Small intestine (tissue), 7 donors: ENCODE results near the gene CPTP. TPM values are rescaled to one million over a fixed set of nuclear protein-coding genes. Genes with fewer than 3 reads are reported as not detected.

Source experiments
- DNase-seq, 2 donors: peaks; one replicate each; pipeline versions ENCODE4 v3.0.0 to v3.0.0-alpha.2; 2013
- FAIRE-seq: peaks from 2 replicates; lab custom pipeline; 2012; peaks lifted over from hg19 to GRCh38; lab: Jason Lieb, UNC
- H3K27ac ChIP-seq, 3 donors: one replicate each; pipeline ENCODE4 v1.5.1; 2013; ENCODE audit warnings: low read length in 2 of 3, mild to moderate bottlenecking in 2 of 3, control low read depth in 1 of 3, inconsistent platforms in 1 of 3, low read depth in 1 of 3, moderate library complexity in 1 of 3
- H3K27me3 ChIP-seq, 3 donors: one replicate each; pipeline ENCODE4 v1.6.1; 2013; ENCODE audit warnings: low read length in 3 of 3, inconsistent platforms in 1 of 3; ENCODE audit not compliant: control insufficient read depth in 3 of 3, insufficient read depth in 3 of 3
- H3K36me3 ChIP-seq, 3 donors: one replicate each; pipeline ENCODE4 v1.6.1; 2013; ENCODE audit warnings: low read length in 3 of 3, inconsistent platforms in 1 of 3, low read depth in 1 of 3, mild to moderate bottlenecking in 1 of 3, moderate library complexity in 1 of 3; ENCODE audit not compliant: control insufficient read depth in 3 of 3, insufficient read depth in 2 of 3
- H3K4me1 ChIP-seq, 3 donors: one replicate each; pipeline ENCODE4 v1.6.1; 2013; ENCODE audit warnings: low read length in 2 of 3, inconsistent platforms in 1 of 3, low read depth in 1 of 3, mild to moderate bottlenecking in 1 of 3, moderate library complexity in 1 of 3; ENCODE audit not compliant: control insufficient read depth in 3 of 3, insufficient read depth in 2 of 3
- H3K4me3 ChIP-seq, 3 donors: one replicate each; pipeline ENCODE4 v1.5.1; 2013; ENCODE audit warnings: low read length in 3 of 3, control low read depth in 1 of 3, inconsistent platforms in 1 of 3, low read depth in 1 of 3, mild to moderate bottlenecking in 1 of 3, moderate library complexity in 1 of 3
- H3K9me3 ChIP-seq, 2 donors: one replicate each; pipeline ENCODE4 v1.6.1; 2013; ENCODE audit warnings: low read depth in 1 of 2, low read length in 1 of 2; ENCODE audit not compliant: control insufficient read depth in 2 of 2, insufficient read depth in 1 of 2
- WGBS, 3 donors: extraction: QIAGEN DNeasy Blood & Tissue Kit; methylation state at CpG; one replicate each; pipeline ENCODE4 v1.1.7; 2013; 5-methylcytosine and 5-hydroxymethylcytosine counted together
- polyA plus RNA-seq, 4 donors: library from polyadenylated mRNA; stranded (reverse) in 3 of 4; unstranded in 1 of 4; fragments of 200-250 nt in 3 of 4; fragments of 120-200 nt in 1 of 4; gene quantifications; one replicate each; pipeline versions ENCODE4 v1.2.1 to v1.2.3, GENCODE V29; 2013
- donor health status: healthy with polysubstance abuse.
- donor health status: control.
- donor health status: control.
- donor health status: Bipolar disorder and iron deficiency.
- donor health status: healthy.

Gene CPTP
- polyA plus RNA-seq, 4 donors: 18.5 to 71.3 (median 45.1) TPM

GRCh38 chr1:1336931-1337792, 12.6 kb downstream of the CPTP start:
- Histone ChIP-seq H3K4me3 (no peak overlapping the region), H3K27ac (no peak overlapping the region), H3K9me3 (no peaks in the 10 kb centered on the region), H3K4me1 (peaks cover 0 to 6% (median 0%) of the 10 kb centered on the region in 3 donors), H3K27me3 (no peaks in the 10 kb centered on the region), H3K36me3 (peaks cover 2 to 95% (median 15%) of the 10 kb centered on the region in 3 donors)
- no peak for DNase-seq
- FAIRE-seq: no peak
- 85 to 89% (median 88%) methylated on average over 21 to 32 of the region's 32 CpGs for WGBS, 3 donors

GRCh38 chr1:1337793-1338147, 13.2 kb downstream of the CPTP start:
- peaks cover 0 to 6% (median 0%) of the 10 kb centered on the region in 3 donors for H3K4me1 ChIP-seq
- WGBS, 3 donors: 51 to 75% (median 60%) methylated on average over 13 to 18 of the region's 18 CpGs
- FAIRE-seq: no peak
- peak in 1 of 2 donors; percentile 64 for DNase-seq
- peaks cover 2 to 92% (median 15%) of the 10 kb centered on the region in 3 donors for H3K36me3 ChIP-seq
- H3K27me3 ChIP-seq: no peaks in the 10 kb centered on the region
- no peak overlapping the region for H3K27ac ChIP-seq
- no peak overlapping the region for H3K4me3 ChIP-seq
- no peaks in the 10 kb centered on the region for H3K9me3 ChIP-seq

- WGBS, 3 donors: 95 to 96% (median 95%) methylated on average over 33 to 36 of the region's 36 CpGs
- Histone ChIP-seq H3K27ac (no peak overlapping the region), H3K27me3 (no peaks in the 10 kb centered on the region), H3K4me1 (peaks cover 0 to 6% (median 0%) of the 10 kb centered on the region in 3 donors), H3K9me3 (no peaks in the 10 kb centered on the region), H3K4me3 (no peak overlapping the region), H3K36me3 (peaks cover 2 to 91% (median 15%) of the 10 kb centered on the region in 3 donors)
- FAIRE-seq: no peak
- no peak for DNase-seq
Measured at GRCh38 chr1:1338278-1338677, 13.7 kb downstream of the CPTP start.

GRCh38 chr1:1340185-1340584, 15.6 kb downstream of the CPTP start:
- Histone ChIP-seq H3K4me3 (no peak overlapping the region), H3K27ac (no peak overlapping the region), H3K4me1 (peaks cover 2 to 15% (median 5%) of the 10 kb centered on the region in 3 donors), H3K9me3 (no peaks in the 10 kb centered on the region), H3K27me3 (no peaks in the 10 kb centered on the region), H3K36me3 (peaks cover 2 to 88% (median 15%) of the 10 kb centered on the region in 3 donors)
- 88 to 95% (median 88%) methylated on average over 23 of the region's 23 CpGs for WGBS, 3 donors
- FAIRE-seq (no peak), DNase-seq (no peak)

DNA sequence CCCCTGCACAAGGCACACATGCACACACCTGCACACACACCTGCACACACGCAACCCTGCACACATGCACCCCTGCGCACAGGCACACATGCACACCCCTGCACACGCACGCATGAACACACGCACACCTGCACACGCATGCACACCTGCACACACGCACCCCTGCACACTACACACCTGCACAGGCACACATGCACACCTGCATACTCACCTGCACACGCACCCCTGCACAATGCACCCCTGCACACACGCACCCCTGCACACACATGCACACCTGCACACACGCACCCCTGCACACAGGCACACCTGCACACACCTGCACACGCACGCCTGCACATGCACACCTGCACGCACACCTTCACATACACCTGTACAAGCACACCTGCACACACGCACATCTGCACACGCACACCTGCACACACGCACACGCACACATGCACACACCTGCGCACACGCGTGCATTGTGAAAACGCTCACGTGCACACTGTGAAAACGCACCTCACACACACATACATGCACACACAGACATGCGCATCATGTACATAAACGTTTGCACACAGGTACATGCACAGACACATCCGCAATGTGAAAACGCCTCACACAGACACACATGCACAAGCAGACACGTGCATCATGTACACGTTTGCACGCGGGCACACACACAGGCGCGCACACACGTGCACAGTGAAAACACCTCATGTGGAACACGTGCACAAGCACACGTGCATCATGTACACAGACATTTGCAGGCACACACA, 16.4 kb downstream of the CPTP start:
- peaks cover 2 to 88% (median 15%) of the 10 kb centered on the region in 3 donors for H3K36me3 ChIP-seq

GRCh38 chr1:1341549-1342021, 17.0 kb downstream of the CPTP start:
- H3K4me3 ChIP-seq: no peak overlapping the region

More for the DNA sequence above, 16.4 kb downstream of the CPTP start:
- FAIRE-seq (no peak), DNase-seq (no peak)
- Histone ChIP-seq H3K27me3 (no peaks in the 10 kb centered on the region), H3K4me3 (no peak overlapping the region), H3K9me3 (no peaks in the 10 kb centered on the region), H3K4me1 (peaks cover 2 to 23% (median 7%) of the 10 kb centered on the region in 3 donors), H3K27ac (no peak overlapping the region)
- 93 to 94% (median 93%) methylated on average over 36 of the region's 36 CpGs for WGBS, 3 donors

DNA sequence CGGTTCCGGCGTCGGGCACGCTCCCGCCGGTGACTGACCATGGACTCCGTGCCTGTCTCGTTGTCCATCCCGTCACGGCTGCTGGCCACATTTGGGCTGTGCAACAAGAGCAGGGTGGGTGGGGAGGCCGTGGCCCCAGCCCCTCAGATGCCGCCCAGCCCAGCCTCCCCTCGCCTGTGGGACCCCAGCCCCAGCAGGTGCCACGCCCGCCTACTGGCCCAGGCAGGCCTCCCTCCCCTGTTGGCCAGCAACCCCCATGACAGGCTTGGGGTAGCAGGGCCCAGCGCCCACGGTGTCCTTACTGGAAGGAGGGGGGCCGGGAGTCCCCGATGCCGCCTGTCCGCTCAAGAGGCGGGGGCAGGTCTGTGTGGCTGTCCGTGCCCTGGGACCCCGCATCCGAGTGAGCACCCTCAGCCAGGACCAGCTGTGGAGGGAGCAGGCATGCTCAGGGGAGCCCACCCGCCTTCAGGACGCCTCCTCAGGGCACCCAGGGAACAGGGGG, 17.5 kb downstream of the CPTP start:
- Histone ChIP-seq H3K27ac (no peak overlapping the region), H3K4me3 (no peak overlapping the region), H3K4me1 (peaks cover 2 to 34% (median 10%) of the 10 kb centered on the region in 3 donors), H3K9me3 (no peaks in the 10 kb centered on the region), H3K36me3 (peaks cover 2 to 89% (median 15%) of the 10 kb centered on the region in 3 donors), H3K27me3 (no peaks in the 10 kb centered on the region)
- 91 to 95% (median 95%) methylated on average over 22 to 28 of the region's 28 CpGs for WGBS, 3 donors
- FAIRE-seq (no peak), DNase-seq (no peak)

More at GRCh38 chr1:1341549-1342021, 17.0 kb downstream of the CPTP start:
- no peaks in the 10 kb centered on the region for H3K9me3 ChIP-seq
- WGBS, 3 donors: 92 to 93% (median 93%) methylated on average over 12 to 17 of the region's 17 CpGs
- H3K27me3 ChIP-seq: no peaks in the 10 kb centered on the region
- peaks cover 2 to 29% (median 10%) of the 10 kb centered on the region in 3 donors for H3K4me1 ChIP-seq
- H3K36me3 ChIP-seq: peaks cover 2 to 89% (median 15%) of the 10 kb centered on the region in 3 donors
- DNase-seq (no peak), FAIRE-seq (no peak)
- H3K27ac ChIP-seq: no peak overlapping the region

DNA sequence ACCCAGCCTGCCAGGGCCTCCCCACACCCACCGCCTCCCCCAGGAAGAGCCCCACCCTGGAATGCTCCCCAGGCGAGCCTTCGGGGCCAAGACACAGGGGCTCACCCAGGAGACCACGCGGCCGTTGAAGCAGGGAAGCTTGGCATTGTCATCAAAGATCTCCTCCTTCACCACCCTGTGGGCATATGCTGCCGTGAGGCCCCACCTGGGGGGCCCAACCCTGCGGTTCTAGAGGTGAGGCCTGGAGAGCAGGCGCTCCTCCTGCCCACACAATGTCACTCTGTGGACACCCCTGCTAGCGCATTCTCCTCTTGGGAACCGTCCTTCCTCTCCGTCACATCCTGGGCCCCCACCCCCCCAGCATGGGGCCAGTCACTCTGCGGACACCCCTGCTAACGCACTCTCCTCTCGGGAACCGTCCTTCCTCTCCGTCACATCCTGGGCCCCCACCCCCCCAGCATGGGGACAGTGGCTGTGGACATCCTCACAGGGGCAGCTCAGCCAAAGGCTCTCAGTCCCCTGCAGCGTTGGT, 18.0 kb downstream of the CPTP start:
- H3K9me3 ChIP-seq: no peaks in the 10 kb centered on the region
- H3K27me3 ChIP-seq: no peaks in the 10 kb centered on the region
- H3K27ac ChIP-seq: no peak overlapping the region
- FAIRE-seq (no peak), DNase-seq (no peak)
- peaks cover 2 to 34% (median 10%) of the 10 kb centered on the region in 3 donors for H3K4me1 ChIP-seq
- H3K36me3 ChIP-seq: peaks cover 2 to 85% (median 15%) of the 10 kb centered on the region in 3 donors
- WGBS, 3 donors: 86 to 89% (median 88%) methylated on average over 15 to 18 of the region's 18 CpGs
- H3K4me3 ChIP-seq: no peak overlapping the region
